Activated T-cell treated with anti-CD3 and anti-CD28 coated beads for 24 hours (primary cell): ENCODE data around the gene PHLDA2.

Experiments used
- DNase-seq: peaks from one replicate; pipeline ENCODE4 v3.0.0-alpha.2; 2020; ENCODE audit warnings: low read depth

PHLDA2 gene

GRCh38 chr11:2897048-2897447, 32.2 kb downstream of the PHLDA2 start:
- no peak for DNase-seq

GRCh38 chr11:2896047-2896446, 33.2 kb downstream of the PHLDA2 start:
- no peak for DNase-seq

DNA sequence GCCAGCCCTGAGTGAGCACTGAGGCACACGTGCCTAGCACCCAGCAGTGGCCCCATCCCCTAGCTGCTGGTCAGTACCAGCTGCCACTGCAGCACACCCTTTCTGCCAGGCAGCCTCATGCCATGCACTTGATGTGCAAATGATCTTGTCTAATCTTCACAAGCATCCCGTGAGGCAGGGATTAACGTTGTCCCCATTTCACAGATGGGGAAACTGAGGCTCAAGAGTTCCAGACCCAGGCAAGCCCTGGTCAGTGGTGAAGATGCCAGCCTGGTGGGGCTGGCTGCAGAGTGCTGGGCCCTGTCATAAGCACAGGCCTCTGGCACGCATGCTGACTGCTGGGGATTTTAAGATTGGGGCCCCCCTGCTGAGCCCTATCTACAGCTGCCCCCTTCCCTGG, 35.3 kb downstream of the PHLDA2 start:
- no peak for DNase-seq

GRCh38 chr11:2892967-2893528, 36.2 kb downstream of the PHLDA2 start:
- no peak for DNase-seq

DNA sequence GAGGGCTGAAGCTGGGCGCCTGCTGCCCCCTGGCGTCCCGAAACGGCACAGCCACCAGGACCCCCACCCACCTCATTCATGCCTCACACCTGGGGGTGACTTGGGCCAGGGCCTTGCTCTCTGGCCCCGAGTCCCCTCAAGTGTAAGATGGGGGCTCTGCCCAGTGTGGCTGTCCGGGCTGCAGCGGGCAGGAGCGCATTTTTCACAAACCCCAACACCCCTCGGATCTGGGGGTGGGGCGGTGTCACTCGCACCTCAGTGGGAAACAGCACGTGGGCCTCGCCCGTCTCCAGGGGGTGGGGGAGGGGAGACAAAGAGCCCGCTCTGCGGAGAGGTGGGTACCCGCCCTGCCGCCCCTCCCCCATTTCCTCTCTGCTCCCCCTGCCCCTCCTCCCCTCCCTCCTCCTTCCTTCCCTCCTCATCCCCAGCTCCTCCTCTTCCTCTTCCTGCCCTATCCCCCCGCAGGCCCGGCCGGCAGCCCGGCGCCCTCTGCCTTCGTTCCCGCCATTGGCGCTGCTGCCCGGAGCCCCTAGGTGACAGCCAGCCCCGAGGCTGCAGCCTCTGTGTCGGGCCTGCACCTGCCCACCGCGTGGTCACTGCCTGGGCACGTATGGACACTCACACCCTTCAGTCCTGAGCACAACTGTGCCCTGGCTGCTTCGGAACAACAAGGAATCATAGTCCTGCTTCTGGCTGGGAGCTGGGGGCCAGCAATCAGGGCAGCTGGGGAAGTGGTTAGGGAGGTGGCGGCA, 36.8 kb downstream of the PHLDA2 start:
- DNase-seq: peak; percentile 44

- no peak for DNase-seq
These were observed 37.6 kb downstream of the PHLDA2 start for GRCh38 chr11:2891326-2892214.

DNA sequence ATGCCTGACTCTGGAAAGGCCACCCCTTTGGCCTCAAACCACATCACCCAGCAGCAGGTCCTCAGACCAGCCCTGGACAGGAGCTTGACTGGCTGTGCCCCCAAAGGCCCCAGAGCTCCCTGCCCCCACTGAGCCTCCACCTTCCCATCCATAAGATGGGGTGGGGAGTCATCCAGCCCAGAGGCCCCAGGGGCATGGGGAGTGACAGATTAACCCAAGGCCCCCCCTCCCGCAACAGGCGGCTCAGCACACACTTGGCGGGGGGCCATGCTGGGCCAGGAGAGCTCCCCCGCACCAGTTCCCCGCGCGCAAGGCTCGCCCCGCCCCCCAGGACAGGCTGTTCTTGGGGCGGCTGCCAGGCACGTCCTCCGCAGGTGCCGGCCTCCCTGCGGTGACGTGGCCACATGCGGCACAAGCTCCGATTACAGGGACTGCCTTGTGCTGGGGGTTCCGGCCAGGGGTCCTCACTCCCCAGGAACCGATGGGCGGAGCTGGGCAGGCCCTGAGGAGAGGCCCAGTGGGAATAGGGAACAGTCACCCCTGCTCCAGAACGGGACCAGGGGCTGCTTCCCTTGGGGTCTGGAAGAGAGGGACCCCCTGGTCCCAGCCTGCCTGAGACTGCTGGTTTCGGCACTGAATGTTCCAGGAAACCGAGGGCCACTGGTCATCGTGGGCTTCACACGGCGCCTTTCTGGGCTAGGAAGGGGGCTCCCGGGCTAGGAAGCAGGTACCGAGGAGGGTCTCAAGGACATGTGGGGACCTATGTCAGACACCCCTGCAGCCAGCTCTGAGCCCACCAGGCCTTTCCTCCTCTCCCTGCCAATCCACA, 38.5 kb downstream of the PHLDA2 start:
- DNase-seq: no peak

- DNase-seq: no peak
These were observed 39.6 kb downstream of the PHLDA2 start for GRCh38 chr11:2889362-2890273.

DNA sequence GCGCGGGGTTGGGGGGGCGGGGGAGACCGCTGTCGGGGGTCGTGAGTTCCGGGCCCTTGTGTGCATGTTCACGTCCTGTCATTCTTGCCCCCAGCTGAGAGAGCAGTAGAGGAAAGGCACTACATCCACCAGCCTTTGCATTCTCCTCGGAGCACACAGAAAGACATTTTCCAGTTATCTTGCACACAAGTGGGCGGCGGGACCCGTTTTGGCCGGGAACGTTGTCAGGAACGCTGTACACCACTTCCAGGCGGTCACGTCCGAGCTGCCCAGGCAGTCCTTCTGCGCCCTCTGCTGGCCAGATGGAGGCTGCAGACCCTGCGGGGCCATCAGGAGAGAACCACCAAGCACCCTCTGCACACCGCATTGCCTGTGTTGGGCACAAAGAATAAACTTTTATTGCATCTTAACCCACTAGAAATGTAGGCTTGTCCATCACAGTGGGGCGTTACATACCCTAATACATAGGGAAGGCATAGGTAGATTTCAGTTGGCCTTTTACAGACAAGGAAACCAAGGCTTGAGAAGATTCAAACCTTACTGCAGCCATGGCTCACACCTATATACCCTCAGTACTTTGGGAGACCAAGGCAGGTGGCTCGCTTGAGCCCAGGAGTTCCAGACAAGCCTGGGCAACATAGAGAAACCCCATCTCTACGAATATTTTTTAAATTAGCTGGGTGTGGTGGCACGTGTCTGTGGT, 40.8 kb downstream of the PHLDA2 start:
- DNase-seq: peak; percentile 80

GRCh38 chr11:2887515-2888195, 41.6 kb downstream of the PHLDA2 start:
- DNase-seq: no peak

DNA sequence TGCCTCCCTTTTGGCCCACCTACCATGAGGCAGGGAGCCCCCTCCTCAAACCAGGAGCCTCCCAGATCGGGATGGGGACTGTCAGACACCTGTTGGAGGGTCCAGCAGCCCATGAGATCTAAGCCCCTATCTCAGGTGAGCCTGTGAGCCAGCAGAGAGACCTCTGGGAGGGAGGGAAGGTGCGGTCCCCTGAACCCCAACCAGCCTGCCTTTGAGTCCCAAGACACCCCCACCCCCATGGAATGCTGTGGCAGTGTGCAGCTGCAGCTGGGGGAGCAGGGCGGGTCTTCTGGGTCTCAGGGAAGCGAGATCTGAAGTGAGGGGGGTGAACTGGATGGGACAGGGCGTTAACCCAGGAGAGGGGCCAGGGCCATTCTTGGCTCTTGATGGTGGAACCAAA, 42.3 kb downstream of the PHLDA2 start:
- no peak for DNase-seq

- DNase-seq: no peak
These were observed 42.9 kb downstream of the PHLDA2 start for GRCh38 chr11:2886191-2886894.

- peak; percentile 66 for DNase-seq
These were observed 43.5 kb downstream of the PHLDA2 start, which contains the start of gene CDKN1C for GRCh38 chr11:2885678-2886081. CDKN1C (minus strand) TSS chr11:2885775; CDS start chr11:2885456, 319 bp downstream.

GRCh38 chr11:2885017-2885677, 44.1 kb downstream of the PHLDA2 start:
- DNase-seq: no peak

DNA sequence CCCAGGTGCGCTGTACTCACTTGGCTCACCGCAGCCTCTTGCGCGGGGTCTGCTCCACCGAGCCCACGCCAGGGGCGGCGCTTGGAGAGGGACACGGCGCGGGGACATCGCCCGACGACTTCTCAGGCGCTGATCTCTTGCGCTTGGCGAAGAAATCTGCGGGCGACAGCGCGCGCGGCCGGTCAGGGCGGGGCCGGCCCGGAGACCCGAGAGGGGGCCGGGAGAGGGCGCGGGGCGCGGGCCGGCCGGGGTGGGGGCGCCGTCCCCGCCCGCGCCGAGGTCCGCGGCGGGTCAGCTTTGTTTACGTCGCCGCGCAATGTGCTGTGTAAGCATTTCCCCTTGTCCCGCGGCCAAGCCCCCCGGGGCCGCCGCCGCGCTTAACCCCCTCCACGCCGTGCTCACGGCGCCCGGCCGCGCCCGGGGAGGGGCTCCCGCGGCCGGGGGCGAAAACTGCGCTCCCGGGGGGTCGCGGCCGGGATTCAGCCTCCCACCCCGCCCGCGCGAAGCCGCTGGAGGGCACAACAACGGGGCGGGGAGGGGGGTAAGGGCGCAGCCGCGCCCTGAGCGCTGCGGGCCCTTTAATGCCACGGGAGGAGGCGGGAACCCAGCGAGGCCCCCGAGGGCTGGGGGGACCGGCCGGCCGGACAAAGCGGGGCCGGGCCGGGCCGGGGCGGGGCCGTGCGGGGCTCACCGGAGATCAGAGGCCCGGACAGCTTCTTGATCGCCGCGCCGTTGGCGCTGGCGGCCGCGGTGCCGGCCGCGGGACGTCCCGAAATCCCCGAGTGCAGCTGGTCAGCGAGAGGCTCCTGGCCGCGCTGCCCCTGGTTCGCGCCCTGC, 45.0 kb downstream of the PHLDA2 start:
- DNase-seq: no peak

DNA sequence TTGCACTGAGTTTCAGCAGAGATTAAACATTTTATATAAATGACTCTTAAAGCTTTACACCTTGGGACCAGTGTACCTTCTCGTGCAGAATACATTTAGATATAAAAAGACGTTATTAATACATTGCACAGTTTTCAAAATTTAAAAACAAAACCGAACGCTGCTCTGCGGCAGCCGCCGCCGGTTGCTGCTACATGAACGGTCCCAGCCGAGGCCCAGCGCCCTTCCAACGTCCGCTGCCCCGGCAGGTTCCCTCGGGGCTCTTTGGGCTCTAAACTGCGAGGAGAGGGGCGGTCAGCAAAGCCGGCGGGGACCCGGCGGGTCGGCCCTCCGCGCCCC, 45.6 kb downstream of the PHLDA2 start:
- DNase-seq: no peak

DNA sequence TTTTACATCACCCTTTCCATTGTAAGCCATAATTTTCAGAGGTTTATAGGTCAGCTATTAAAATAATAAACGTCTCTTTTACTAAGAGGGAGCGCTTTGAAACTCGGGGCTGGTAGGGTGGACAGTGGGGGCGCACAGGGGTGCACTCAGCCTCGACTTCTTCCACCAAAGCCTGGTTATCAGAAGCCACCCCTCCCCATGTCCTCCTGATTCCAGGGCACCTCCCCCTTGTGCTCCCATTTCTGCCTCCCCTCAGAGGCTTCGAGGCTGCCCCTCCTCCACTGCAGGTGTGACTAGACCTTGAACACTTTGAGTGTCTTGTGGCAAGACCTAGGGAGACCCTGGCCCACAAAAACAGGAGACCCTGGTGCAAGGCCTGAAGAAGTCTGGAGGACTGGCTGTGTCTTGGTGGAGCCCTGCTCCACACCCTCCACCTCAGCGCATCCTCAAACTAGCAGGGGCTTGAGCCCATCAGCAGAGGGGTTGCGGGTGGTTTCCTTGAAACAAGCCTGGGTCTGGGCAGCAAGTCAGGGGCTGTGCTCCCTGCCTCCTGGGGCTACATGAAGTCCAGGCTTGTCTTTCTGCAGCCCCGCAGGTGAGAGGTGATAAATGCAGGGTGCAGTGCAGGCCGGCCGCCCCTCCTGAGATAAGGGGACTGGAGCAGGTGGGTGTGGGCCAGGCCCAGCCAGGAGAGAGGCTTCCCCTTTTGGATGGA, 46.7 kb downstream of the PHLDA2 start:
- DNase-seq: no peak
